ENCODE data around the gene TBC1D10A.

Gene TBC1D10A

DNA sequence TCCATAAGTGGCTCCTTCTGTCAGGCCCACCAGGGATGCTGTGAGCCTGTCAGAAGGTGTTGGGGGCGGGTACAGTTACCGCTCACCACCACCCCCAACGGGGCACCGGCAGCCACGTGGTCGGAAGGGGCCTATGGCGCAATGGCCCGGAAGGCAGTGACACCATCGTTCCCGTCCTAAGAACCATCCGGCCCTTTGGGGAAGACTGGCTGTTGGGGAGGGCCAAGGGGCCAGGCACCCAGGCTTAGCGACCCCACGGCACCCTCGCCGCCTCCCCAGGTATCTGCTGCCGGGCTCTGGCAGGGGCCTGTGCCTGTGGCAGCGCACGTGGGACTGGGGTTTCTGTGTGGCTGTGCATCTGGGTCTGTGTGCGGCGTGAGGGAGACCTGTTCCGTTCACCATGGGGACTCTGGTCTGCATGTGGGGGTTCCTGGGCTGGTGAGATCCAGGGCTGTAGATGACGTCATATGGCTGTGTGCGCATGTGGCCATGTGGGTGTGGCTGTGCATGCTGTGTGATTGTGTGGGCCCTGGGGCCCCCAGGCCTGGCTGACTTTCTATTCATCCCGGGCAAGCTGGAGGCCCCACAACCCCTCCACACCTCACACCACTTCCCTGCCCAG, 60.8 kb downstream of the TBC1D10A start:
- no peak for ATAC-seq
- TF ChIP-seq, protein P1, sequence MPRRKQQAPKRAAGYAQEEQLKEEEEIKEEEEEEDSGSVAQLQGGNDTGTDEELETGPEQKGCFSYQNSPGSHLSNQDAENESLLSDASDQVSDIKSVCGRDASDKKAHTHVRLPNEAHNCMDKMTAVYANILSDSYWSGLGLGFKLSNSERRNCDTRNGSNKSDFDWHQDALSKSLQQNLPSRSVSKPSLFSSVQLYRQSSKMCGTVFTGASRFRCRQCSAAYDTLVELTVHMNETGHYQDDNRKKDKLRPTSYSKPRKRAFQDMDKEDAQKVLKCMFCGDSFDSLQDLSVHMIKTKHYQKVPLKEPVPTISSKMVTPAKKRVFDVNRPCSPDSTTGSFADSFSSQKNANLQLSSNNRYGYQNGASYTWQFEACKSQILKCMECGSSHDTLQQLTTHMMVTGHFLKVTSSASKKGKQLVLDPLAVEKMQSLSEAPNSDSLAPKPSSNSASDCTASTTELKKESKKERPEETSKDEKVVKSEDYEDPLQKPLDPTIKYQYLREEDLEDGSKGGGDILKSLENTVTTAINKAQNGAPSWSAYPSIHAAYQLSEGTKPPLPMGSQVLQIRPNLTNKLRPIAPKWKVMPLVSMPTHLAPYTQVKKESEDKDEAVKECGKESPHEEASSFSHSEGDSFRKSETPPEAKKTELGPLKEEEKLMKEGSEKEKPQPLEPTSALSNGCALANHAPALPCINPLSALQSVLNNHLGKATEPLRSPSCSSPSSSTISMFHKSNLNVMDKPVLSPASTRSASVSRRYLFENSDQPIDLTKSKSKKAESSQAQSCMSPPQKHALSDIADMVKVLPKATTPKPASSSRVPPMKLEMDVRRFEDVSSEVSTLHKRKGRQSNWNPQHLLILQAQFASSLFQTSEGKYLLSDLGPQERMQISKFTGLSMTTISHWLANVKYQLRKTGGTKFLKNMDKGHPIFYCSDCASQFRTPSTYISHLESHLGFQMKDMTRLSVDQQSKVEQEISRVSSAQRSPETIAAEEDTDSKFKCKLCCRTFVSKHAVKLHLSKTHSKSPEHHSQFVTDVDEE (CRISPR knock-in tag; IDR thresholded peaks at IDR 0.05) = no peak
- no peak for TF ChIP-seq ZC3H10 (CRISPR knock-in tag; IDR thresholded peaks at IDR 0.05)
- TF ChIP-seq RARB (CRISPR knock-in tag; IDR thresholded peaks at IDR 0.05) = no peak
- no peak for TF ChIP-seq ZNF70 (CRISPR knock-in tag; IDR thresholded peaks at IDR 0.05)
- TF ChIP-seq ZFP30 (CRISPR knock-in tag; IDR thresholded peaks at IDR 0.05) = no peak
- TF ChIP-seq PPARA (CRISPR knock-in tag; IDR thresholded peaks at IDR 0.05; ENCODE audit: borderline replicate concordance) = no peak

DNA sequence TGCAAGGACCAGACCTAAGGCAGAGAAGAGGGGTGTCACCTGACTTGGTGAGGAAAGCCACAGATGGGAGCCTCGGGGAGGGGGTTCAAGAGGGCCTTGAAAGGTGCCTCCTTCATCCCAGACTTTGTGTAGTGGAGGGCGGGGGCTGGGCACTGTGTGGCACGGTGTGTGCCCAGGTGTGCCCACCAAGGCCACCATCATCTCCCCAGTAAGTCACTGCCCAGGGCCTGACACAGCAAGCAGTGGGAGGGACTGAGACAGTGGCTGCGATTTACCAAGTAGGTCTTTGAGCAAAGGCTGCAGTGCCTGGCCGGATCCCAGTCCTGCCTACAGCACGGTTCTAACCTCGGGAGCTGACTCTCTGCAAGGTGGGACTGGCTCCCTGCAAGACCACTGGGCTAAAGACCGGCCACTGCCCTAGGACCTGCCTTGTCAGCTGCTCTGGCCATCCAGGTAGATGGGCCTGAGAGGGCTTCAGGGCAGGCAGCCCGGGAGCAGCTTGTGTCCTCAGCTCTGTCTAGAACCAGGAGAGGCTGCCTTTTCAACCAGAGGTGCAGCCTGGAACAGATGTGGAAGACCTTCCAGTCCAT, 61.5 kb downstream of the TBC1D10A start:
- no peak for TF ChIP-seq TOX (CRISPR knock-in tag; IDR thresholded peaks at IDR 0.05; ENCODE audit: borderline replicate concordance)
- TF ChIP-seq GLIS3 (CRISPR knock-in tag; IDR thresholded peaks at IDR 0.05) = no peak
- no peak for TF ChIP-seq TCF4 (CRISPR knock-in tag; IDR thresholded peaks at IDR 0.05; ENCODE audit: borderline replicate concordance)
- no peak for TF ChIP-seq ZNF565 (CRISPR knock-in tag; conservative IDR thresholded peaks at IDR 0.05; ENCODE audit: low read depth)
- TF ChIP-seq ZFP3 (CRISPR knock-in tag; IDR thresholded peaks at IDR 0.05) = no peak
- no peak for TF ChIP-seq OSR1 (CRISPR knock-in tag; IDR thresholded peaks at IDR 0.05)
- TF ChIP-seq ARNTL (CRISPR knock-in tag; IDR thresholded peaks at IDR 0.05; ENCODE audit: borderline replicate concordance, low read depth) = no peak
- TF ChIP-seq BACH2 (CRISPR knock-in tag; IDR thresholded peaks at IDR 0.05; ENCODE audit: borderline replicate concordance) = no peak
- TF ChIP-seq RARB (CRISPR knock-in tag; IDR thresholded peaks at IDR 0.05) = no peak
- TF ChIP-seq, protein P2, sequence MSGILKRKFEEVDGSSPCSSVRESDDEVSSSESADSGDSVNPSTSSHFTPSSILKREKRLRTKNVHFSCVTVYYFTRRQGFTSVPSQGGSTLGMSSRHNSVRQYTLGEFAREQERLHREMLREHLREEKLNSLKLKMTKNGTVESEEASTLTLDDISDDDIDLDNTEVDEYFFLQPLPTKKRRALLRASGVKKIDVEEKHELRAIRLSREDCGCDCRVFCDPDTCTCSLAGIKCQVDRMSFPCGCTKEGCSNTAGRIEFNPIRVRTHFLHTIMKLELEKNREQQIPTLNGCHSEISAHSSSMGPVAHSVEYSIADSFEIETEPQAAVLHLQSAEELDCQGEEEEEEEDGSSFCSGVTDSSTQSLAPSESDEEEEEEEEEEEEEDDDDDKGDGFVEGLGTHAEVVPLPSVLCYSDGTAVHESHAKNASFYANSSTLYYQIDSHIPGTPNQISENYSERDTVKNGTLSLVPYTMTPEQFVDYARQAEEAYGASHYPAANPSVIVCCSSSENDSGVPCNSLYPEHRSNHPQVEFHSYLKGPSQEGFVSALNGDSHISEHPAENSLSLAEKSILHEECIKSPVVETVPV (CRISPR knock-in tag; IDR thresholded peaks at IDR 0.05) = no peak
- TF ChIP-seq ZNF70 (CRISPR knock-in tag; IDR thresholded peaks at IDR 0.05) = no peak
- TF ChIP-seq, protein P3, sequence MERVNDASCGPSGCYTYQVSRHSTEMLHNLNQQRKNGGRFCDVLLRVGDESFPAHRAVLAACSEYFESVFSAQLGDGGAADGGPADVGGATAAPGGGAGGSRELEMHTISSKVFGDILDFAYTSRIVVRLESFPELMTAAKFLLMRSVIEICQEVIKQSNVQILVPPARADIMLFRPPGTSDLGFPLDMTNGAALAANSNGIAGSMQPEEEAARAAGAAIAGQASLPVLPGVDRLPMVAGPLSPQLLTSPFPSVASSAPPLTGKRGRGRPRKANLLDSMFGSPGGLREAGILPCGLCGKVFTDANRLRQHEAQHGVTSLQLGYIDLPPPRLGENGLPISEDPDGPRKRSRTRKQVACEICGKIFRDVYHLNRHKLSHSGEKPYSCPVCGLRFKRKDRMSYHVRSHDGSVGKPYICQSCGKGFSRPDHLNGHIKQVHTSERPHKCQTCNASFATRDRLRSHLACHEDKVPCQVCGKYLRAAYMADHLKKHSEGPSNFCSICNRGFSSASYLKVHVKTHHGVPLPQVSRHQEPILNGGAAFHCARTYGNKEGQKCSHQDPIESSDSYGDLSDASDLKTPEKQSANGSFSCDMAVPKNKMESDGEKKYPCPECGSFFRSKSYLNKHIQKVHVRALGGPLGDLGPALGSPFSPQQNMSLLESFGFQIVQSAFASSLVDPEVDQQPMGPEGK (CRISPR knock-in tag; IDR thresholded peaks at IDR 0.05; ENCODE audit: borderline replicate concordance) = no peak
- no peak for TF ChIP-seq PPARA (CRISPR knock-in tag; IDR thresholded peaks at IDR 0.05; ENCODE audit: borderline replicate concordance)
- TF ChIP-seq, protein P1 (CRISPR knock-in tag; IDR thresholded peaks at IDR 0.05) = no peak
- no peak for TF ChIP-seq ZFP30 (CRISPR knock-in tag; IDR thresholded peaks at IDR 0.05)
- no peak for TF ChIP-seq ZNF8 (CRISPR knock-in tag; IDR thresholded peaks at IDR 0.05)
- no peak for TF ChIP-seq SNAI2 (CRISPR knock-in tag; IDR thresholded peaks at IDR 0.05)
- no peak for ATAC-seq

DNA sequence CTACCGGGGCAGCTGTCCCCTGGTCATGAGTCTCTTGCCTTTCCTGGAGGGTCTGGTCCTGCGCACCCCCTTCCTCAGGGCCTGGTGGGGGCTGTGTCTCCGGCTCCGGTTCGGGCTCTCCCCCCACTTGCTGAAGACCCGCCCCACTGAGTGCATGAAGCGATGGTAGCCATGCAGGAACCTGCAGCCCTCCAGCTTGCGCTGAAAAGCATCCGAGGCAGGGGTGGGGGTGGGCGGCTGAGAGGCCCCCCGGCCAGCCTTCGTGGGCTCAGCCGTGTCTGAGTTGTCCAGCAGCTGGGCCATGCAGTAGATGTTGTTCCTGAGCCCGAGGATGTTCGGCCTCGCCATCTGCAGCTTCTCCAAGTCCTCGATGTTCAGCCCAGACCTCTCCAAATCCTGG, 62.9 kb downstream of the TBC1D10A start:
- no peak for ATAC-seq
- TF ChIP-seq, protein P4, sequence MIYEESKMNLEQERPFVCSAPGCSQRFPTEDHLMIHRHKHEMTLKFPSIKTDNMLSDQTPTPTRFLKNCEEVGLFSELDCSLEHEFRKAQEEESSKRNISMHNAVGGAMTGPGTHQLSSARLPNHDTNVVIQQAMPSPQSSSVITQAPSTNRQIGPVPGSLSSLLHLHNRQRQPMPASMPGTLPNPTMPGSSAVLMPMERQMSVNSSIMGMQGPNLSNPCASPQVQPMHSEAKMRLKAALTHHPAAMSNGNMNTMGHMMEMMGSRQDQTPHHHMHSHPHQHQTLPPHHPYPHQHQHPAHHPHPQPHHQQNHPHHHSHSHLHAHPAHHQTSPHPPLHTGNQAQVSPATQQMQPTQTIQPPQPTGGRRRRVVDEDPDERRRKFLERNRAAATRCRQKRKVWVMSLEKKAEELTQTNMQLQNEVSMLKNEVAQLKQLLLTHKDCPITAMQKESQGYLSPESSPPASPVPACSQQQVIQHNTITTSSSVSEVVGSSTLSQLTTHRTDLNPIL (CRISPR knock-in tag; IDR thresholded peaks at IDR 0.05; ENCODE audit: low read depth) = no peak
- TF ChIP-seq GLIS3 (CRISPR knock-in tag; IDR thresholded peaks at IDR 0.05) (no peak), ZC3H10 (CRISPR knock-in tag; IDR thresholded peaks at IDR 0.05) (no peak), ZFP30 (CRISPR knock-in tag; IDR thresholded peaks at IDR 0.05) (no peak), ZNF8 (CRISPR knock-in tag; IDR thresholded peaks at IDR 0.05) (no peak), PPARA (CRISPR knock-in tag; IDR thresholded peaks at IDR 0.05; ENCODE audit: borderline replicate concordance) (no peak), ZFP3 (CRISPR knock-in tag; IDR thresholded peaks at IDR 0.05) (no peak), ZNF565 (CRISPR knock-in tag; conservative IDR thresholded peaks at IDR 0.05; ENCODE audit: low read depth) (no peak), ESRRG (CRISPR knock-in tag; IDR thresholded peaks at IDR 0.05) (no peak)
- TF ChIP-seq, protein P2 (CRISPR knock-in tag; IDR thresholded peaks at IDR 0.05) = no peak
- TF ChIP-seq, protein P1 (CRISPR knock-in tag; IDR thresholded peaks at IDR 0.05) = no peak
